IPS-15b (cell line): Measurements from ENCODE around the gene SEC22C.

Experiments
- H3K27me3 ChIP-seq: one replicate; pipeline ENCODE4 v1.6.1; 2013; ENCODE audit warnings: low read length; ENCODE audit not compliant: control insufficient read depth, insufficient read depth
- H3K36me3 ChIP-seq: one replicate; pipeline ENCODE4 v1.6.1; 2013; ENCODE audit warnings: low read length; ENCODE audit not compliant: control insufficient read depth, insufficient read depth
- H3K4me1 ChIP-seq: one replicate; pipeline ENCODE4 v1.6.1; 2013; ENCODE audit warnings: mild to moderate bottlenecking, low read length; ENCODE audit not compliant: control insufficient read depth, insufficient read depth
- H3K4me3 ChIP-seq: one replicate; pipeline ENCODE4 v1.5.1; 2013; ENCODE audit warnings: low read depth, low read length
- H3K9ac ChIP-seq: one replicate; pipeline ENCODE4 v1.6.1; 2013; ENCODE audit warnings: low read depth, mild to moderate bottlenecking, low read length
- H3K9me3 ChIP-seq: one replicate; pipeline ENCODE4 v1.6.1; 2013; ENCODE audit warnings: mild to moderate bottlenecking, low read length; ENCODE audit not compliant: control insufficient read depth, insufficient read depth

The SEC22C gene

DNA sequence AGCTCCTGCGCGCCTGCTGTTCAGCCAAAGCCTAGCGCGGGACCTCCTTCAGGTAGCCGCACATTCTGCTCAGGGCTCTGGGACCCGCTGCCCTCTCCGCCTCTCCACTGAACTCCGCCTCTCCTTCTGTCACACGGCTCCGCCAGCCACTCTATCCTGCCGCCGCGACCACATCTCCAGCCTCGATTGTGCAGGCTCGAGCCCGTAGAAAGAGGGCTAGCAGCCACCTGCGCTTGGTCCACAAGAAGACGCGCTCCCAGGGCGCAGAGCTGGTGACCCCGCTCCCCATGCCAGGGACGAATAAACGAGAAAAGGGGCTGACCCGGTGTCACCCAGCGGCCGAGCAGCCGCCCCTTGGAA, 80.5 kb downstream of the SEC22C start:
- no peaks in the 10 kb centered on the region for H3K9me3 ChIP-seq
- peaks cover 55% of the 10 kb centered on the region for H3K27me3 ChIP-seq
- no peak overlapping the region for H3K9ac ChIP-seq
- no peaks in the 10 kb centered on the region for H3K36me3 ChIP-seq
- peak overlapping the region; percentile 63 for H3K4me3 ChIP-seq
- peaks cover 9% of the 10 kb centered on the region for H3K4me1 ChIP-seq

DNA sequence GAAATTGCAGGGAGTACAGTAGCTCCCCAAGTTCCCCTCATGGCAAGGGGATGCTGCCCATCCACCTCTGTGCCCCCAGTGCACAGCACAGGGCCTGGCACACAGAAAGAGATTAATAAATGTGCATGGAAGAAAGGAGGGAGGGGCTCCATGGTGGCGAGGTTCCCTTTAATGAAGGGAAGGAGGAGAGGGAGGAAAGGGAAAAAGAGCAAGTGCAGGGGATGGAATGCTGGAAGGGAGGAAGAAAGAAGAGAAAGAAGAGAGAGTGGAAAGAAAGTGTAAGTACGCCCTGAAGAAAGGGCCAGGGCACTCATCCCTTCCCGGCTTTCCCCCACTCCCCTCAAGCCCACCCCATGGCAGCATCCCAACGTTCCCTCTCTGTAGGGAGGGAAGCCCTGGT, 80.9 kb downstream of the SEC22C start:
- peaks cover 9% of the 10 kb centered on the region for H3K4me1 ChIP-seq
- H3K36me3 ChIP-seq = no peaks in the 10 kb centered on the region
- H3K9me3 ChIP-seq = no peaks in the 10 kb centered on the region
- peak overlapping the region; percentile 63 for H3K4me3 ChIP-seq
- H3K9ac ChIP-seq = no peak overlapping the region
- H3K27me3 ChIP-seq = peaks cover 55% of the 10 kb centered on the region

DNA sequence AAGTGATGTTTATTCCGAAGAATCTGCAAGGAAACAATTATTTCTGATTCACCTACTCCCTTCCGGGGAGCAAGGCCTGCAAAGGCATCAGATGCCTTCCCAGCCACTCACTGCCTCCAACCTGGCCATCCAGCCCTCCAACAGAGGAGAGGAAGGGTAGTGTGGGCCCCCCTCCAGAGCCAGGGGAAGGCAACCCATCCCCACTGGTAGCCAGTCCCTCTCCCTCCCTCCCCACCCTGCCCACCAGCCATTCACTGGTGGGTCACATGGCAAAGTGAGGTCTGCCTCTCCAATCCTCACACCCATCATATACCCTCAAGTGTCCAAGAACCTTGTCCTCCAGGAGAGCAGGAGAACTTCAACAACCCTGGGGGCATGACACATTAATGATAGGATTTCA, 81.7 kb downstream of the SEC22C start:
- Histone ChIP-seq H3K27me3 (peaks cover 55% of the 10 kb centered on the region), H3K36me3 (no peaks in the 10 kb centered on the region), H3K4me3 (no peak overlapping the region)

DNA sequence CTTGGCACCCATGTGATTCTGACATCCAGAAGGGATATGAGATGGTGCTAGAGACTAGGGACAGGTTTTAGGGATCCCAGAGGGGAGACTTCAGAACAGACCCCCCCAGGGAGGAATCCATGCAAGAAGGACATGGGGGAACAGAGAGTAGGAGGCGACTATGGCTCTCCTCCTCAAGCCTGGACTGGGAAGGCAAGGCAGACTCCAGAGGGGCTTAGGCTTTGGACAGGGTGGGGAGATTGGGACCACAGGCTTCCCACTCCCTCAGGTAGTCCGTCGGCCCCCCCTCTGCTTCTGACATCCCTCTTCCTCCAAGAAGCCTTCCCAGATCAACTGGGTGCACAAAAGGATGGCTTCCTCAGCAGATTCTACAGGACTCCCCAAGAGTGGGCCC, 82.3 kb downstream of the SEC22C start:
- Histone ChIP-seq H3K4me3 (no peak overlapping the region), H3K9ac (no peak overlapping the region), H3K27me3 (peaks cover 55% of the 10 kb centered on the region), H3K4me1 (peaks cover 9% of the 10 kb centered on the region), H3K9me3 (no peaks in the 10 kb centered on the region), H3K36me3 (no peaks in the 10 kb centered on the region)

More for the DNA sequence above, 81.7 kb downstream of the SEC22C start:
- H3K4me1 ChIP-seq = peaks cover 9% of the 10 kb centered on the region
- no peak overlapping the region for H3K9ac ChIP-seq
- H3K9me3 ChIP-seq = no peaks in the 10 kb centered on the region

DNA sequence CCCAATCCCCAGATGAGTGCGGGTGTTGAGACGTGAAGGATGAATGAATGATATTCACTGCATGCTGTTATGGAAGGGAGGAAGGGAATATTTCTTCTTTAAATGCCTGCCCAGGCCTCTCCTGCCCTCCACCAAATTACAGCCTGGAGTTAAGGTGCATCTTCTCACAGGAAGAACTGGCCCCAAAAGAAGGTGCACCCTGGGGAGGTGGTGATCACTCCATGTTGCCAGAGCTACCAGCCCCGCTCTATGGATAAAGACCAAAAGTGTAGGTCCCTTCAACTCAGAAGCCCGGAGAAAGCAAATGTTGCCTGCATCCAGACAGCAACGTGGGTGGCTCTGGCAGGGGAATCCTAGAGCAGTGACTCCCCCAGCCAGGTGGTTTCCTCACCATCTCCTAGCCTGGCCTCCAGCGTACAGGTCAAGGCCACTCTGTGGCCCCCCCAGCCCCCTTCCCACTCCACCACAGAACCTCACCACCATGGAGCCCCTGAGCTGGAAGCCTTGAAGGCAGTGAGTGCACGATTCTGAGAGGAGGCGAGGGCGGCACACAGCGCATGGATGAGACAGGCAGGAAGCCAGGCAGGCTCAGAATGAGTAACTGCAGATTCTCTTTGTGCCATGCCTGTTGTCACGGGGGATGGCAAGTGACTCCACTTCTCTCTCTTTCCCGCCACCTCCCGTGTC, 82.8 kb downstream of the SEC22C start:
- H3K27me3 ChIP-seq = peaks cover 53% of the 10 kb centered on the region

DNA sequence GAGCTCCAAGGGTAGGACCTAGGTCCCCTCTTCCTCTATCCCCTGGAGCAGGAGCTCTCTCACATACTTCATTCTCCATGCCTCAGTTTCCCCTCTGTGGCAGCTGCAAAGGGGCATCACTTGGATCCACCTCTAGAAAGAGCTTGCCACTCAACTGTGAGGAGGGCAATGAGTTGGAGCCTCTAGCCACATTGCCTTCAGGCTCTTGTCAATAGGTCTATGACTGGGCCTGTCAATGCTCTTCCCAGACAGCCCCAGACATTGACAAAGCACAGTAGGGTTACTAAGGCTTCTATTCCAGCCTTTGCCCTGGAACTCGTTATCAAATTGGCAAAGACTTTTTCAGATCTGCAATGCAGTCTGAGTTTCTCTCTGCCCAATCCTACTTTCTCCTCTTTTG, 83.7 kb downstream of the SEC22C start:
- Histone ChIP-seq H3K27me3 (peaks cover 44% of the 10 kb centered on the region), H3K36me3 (no peaks in the 10 kb centered on the region), H3K9ac (no peak overlapping the region), H3K9me3 (no peaks in the 10 kb centered on the region), H3K4me1 (peaks cover 9% of the 10 kb centered on the region), H3K4me3 (no peak overlapping the region)

More for the DNA sequence above, 82.8 kb downstream of the SEC22C start:
- no peak overlapping the region for H3K4me3 ChIP-seq
- H3K4me1 ChIP-seq = peaks cover 9% of the 10 kb centered on the region
- no peaks in the 10 kb centered on the region for H3K36me3 ChIP-seq
- H3K9me3 ChIP-seq = no peaks in the 10 kb centered on the region
- no peak overlapping the region for H3K9ac ChIP-seq
